ENCODE measurements around the gene OR2W3. TPM values are rescaled to one million over a fixed set of nuclear protein-coding genes. Genes with fewer than 3 reads are reported as not detected.

OR2W3 gene
- total RNA-seq, 2 donors from 2014 or later = 0.82 to 0.96 TPM

DNA sequence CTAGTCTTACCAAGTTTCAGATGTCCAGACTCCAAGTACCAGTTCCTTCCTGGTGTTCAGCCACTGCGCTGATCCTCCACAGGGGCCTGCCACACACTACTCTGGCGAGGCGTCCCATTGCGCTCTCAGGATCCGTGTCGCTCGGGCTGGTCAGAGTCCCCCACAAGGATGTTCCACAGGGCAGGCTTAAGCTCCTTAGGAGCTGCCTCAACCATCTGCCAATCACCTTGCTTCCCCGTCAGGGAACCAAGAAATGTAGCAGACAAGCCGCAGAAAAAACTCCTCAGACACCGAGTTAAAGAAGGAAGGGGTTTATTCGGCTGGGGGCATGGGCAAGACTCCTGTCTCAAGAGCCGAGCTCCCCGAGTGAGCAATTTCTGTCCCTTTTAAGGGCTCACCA, 9.8 kb downstream of the OR2W3 start:
- DNase-seq = no peak
- no peak overlapping the region for H3K4me3 ChIP-seq
- intact Hi-C loops (cut with DNase I) = no loop called here
- no peaks in the 10 kb centered on the region for H3K4me1 ChIP-seq
- H3K9ac ChIP-seq (ENCODE audit: low read depth in 2 of 2, low read length in 2 of 2) = no peak overlapping the region
- no peak overlapping the region for H3K27ac ChIP-seq
- no peaks in the 10 kb centered on the region for H3K36me3 ChIP-seq
- TF ChIP-seq, protein P1, sequence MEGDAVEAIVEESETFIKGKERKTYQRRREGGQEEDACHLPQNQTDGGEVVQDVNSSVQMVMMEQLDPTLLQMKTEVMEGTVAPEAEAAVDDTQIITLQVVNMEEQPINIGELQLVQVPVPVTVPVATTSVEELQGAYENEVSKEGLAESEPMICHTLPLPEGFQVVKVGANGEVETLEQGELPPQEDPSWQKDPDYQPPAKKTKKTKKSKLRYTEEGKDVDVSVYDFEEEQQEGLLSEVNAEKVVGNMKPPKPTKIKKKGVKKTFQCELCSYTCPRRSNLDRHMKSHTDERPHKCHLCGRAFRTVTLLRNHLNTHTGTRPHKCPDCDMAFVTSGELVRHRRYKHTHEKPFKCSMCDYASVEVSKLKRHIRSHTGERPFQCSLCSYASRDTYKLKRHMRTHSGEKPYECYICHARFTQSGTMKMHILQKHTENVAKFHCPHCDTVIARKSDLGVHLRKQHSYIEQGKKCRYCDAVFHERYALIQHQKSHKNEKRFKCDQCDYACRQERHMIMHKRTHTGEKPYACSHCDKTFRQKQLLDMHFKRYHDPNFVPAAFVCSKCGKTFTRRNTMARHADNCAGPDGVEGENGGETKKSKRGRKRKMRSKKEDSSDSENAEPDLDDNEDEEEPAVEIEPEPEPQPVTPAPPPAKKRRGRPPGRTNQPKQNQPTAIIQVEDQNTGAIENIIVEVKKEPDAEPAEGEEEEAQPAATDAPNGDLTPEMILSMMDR (IDR thresholded peaks at IDR 0.05) = no peak
- H3K9me3 ChIP-seq = no peaks in the 10 kb centered on the region
- no peaks in the 10 kb centered on the region for H3K27me3 ChIP-seq

DNA sequence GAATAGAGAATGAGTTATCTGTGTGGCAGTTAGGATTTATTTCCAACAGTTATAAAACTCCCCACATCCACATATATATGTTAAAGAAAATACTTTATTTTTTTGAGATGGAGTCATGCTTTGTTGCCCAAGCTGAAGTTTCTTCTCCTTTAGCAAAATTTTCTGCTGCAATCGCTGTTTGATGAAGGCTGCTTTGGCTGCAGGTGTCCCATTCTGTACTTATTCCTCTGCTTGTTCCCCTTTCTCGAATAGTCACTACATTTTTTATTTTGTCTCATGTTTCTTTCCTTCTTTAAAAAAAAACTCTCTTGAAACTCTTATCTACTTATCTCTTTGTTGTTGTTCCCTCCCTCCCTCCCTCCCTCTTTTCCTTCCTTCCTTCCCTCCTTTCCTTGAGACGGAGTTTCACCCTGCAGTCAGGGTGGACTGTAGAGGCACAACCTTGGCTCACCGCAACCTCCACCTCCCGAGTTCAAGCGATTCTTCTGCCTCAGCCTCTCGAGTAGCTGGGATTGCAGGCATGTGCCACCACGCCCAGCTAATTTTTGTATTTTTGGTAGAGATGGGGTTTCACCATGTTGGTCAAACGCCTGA, 10.6 kb downstream of the OR2W3 start:
- no peaks in the 10 kb centered on the region for H3K27me3 ChIP-seq
- H3K4me3 ChIP-seq = no peak overlapping the region
- H3K9me3 ChIP-seq = no peaks in the 10 kb centered on the region
- TF ChIP-seq, protein P1 (IDR thresholded peaks at IDR 0.05) = no peak
- no peak overlapping the region for H3K27ac ChIP-seq
- no peaks in the 10 kb centered on the region for H3K36me3 ChIP-seq
- intact Hi-C loops (cut with DNase I) = no loop called here
- no peak overlapping the region for H3K9ac ChIP-seq (ENCODE audit: low read depth in 2 of 2, low read length in 2 of 2)
- no peak for DNase-seq
- no peaks in the 10 kb centered on the region for H3K4me1 ChIP-seq

DNA sequence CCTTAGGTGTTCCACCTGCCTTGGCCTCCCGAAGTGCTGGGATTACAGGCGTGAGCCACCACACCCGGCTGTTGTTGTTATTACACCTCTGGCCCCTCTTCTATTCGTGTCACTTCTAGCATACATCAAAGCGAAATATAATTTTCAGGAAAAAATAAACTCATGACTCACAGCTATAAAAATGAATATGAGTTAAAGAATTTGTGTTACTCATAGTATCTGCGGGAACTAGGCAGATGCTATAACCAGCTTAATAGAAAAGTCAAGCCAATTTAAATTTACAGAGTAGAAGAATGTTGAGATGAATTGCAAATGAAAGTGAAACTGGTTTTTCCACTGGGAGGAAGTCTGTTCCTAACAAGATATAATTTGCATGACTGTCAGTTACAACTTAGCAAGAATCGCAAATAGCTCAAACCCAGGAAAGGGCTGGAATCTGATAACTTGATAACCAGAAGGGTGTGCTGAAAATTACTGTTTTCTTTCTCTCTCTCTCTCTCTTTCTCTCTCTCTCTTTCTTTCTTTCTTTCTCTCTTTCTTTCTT, 11.2 kb downstream of the OR2W3 start:
- Histone ChIP-seq H3K36me3 (no peaks in the 10 kb centered on the region), H3K27me3 (no peaks in the 10 kb centered on the region), H3K4me3 (no peak overlapping the region), H3K9me3 (no peaks in the 10 kb centered on the region), H3K27ac (no peak overlapping the region), H3K4me1 (no peaks in the 10 kb centered on the region), H3K9ac (ENCODE audit: low read depth in 2 of 2, low read length in 2 of 2) (no peak overlapping the region)
- TF ChIP-seq, protein P1 (IDR thresholded peaks at IDR 0.05) = no peak
- intact Hi-C loops (cut with DNase I) = no loop called here
- DNase-seq = no peak

DNA sequence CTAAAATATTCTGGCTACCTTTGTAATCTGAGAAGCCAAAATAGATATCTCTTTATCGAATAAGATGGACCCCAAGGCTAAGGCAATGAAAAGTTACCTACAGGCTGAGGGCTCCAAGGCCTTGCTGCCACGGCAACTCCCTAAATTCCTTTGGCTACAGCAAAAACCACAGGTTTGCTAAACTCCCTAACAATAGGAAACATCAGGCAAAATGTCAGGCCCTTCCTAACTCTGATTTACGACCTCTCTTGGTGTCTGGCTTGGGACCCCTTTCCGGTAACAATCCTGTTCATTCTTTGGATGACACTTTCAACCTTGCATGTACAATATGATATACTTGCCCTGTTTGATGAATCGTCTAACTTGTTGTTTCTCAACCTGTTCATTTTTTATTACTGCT, 13.4 kb downstream of the OR2W3 start:
- Histone ChIP-seq H3K9ac (ENCODE audit: low read depth in 2 of 2, low read length in 2 of 2) (no peak overlapping the region), H3K4me1 (no peaks in the 10 kb centered on the region), H3K27ac (no peak overlapping the region), H3K27me3 (no peaks in the 10 kb centered on the region), H3K36me3 (no peaks in the 10 kb centered on the region), H3K4me3 (no peak overlapping the region), H3K9me3 (no peaks in the 10 kb centered on the region)
- intact Hi-C loops (cut with DNase I) = no loop called here
- DNase-seq = no peak
- TF ChIP-seq, protein P1 (IDR thresholded peaks at IDR 0.05) = no peak

DNA sequence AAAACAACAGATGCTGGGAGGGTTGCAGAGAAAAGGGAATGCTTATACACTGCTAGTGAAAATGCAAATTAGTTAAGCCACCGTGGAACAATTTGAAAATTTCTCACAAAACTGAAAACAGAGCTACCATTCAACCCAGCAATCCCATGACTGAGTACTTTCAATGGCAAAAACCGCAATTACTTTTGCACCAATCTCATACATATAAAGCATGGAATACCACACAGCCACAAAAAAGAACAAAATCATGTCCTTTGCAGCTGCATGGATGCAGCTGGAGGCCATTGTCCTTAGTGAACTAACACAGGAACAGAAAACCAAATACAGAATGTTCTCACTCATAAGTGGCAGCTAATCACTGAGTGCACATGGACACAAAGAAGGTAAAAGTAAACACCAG, 18.4 kb downstream of the OR2W3 start:
- H3K4me1 ChIP-seq = no peaks in the 10 kb centered on the region
- TF ChIP-seq, protein P1 (IDR thresholded peaks at IDR 0.05) = no peak
- H3K9ac ChIP-seq (ENCODE audit: low read depth in 2 of 2, low read length in 2 of 2) = no peak overlapping the region
- intact Hi-C loops (cut with DNase I) = no loop called here
- H3K27me3 ChIP-seq = no peaks in the 10 kb centered on the region
- H3K4me3 ChIP-seq = no peak overlapping the region
- no peaks in the 10 kb centered on the region for H3K9me3 ChIP-seq
- no peak for DNase-seq
- H3K27ac ChIP-seq = no peak overlapping the region
- H3K36me3 ChIP-seq = no peaks in the 10 kb centered on the region

Measured in colonic mucosa (tissue), 4 donors.